Activated B cell treated with CpG ODN at 0.5 μM for 24 hours (primary cell): ENCODE data around the gene PPEF1. TPM values are rescaled to one million over a fixed set of nuclear protein-coding genes. Genes with fewer than 3 reads are reported as not detected.

Source experiments
- ATAC-seq: fragments of 200-7000 bp; cut with Tn5 transposase; one replicate; pipeline ENCODE4 v1.10.0; 2021; ENCODE audit warnings: low read depth, mild to moderate bottlenecking, moderate library complexity
- CTCF ChIA-PET: fragments of 350-600 bp; sonication (Branson Sonifier 250); formaldehyde crosslinking; loops from one replicate; lab custom pipeline; 2021; ENCODE audit warnings: antibody characterized with exemption; lab: Charles Lee
- POLR2A ChIA-PET: fragments of 350-600 bp; sonication (Branson Sonifier 250); formaldehyde crosslinking; loops from one replicate; lab custom pipeline; 2021; ENCODE audit warnings: antibody characterized with exemption; lab: Charles Lee
- DNase-seq: peaks from one replicate; pipeline ENCODE4 v3.0.0; 2022
- H3K27ac Mint-ChIP-seq: one replicate; pipeline ENCODE4 v1.8.0; 2020; ENCODE audit warnings: mixed read lengths
- H3K27me3 Mint-ChIP-seq: one replicate; pipeline ENCODE4 v1.8.0; 2021; ENCODE audit warnings: mixed read lengths
- H3K36me3 Mint-ChIP-seq: one replicate; pipeline ENCODE4 v1.8.0; 2021; ENCODE audit warnings: low read depth, mixed read lengths
- H3K4me1 Mint-ChIP-seq: one replicate; pipeline ENCODE4 v1.8.0; 2021; ENCODE audit warnings: mixed read lengths
- H3K4me3 Mint-ChIP-seq: one replicate; pipeline ENCODE4 v1.8.0; 2020; ENCODE audit warnings: mild to moderate bottlenecking, mixed read lengths
- H3K9me3 Mint-ChIP-seq: one replicate; pipeline ENCODE4 v1.8.0; 2020; ENCODE audit warnings: mixed read lengths
- intact Hi-C: fragments of 100-400 bp; cut with micrococcal nuclease; formaldehyde crosslinking; loops from one replicate; pipeline ENCODE4 v1.15.1; 2024
- total RNA-seq: library from RNA; stranded (reverse); gene quantifications from 2 replicates; pipeline ENCODE4 v1.2.3, GENCODE V29; 2022
- TF ChIP-seq, protein P1 (sequence below): fragments of 200-600 bp; IDR thresholded peaks from one replicate; pipeline ENCODE4 v1.8.0; 2022; ENCODE audit warnings: antibody characterized with exemption, mild to moderate bottlenecking

The PPEF1 gene, protein sequence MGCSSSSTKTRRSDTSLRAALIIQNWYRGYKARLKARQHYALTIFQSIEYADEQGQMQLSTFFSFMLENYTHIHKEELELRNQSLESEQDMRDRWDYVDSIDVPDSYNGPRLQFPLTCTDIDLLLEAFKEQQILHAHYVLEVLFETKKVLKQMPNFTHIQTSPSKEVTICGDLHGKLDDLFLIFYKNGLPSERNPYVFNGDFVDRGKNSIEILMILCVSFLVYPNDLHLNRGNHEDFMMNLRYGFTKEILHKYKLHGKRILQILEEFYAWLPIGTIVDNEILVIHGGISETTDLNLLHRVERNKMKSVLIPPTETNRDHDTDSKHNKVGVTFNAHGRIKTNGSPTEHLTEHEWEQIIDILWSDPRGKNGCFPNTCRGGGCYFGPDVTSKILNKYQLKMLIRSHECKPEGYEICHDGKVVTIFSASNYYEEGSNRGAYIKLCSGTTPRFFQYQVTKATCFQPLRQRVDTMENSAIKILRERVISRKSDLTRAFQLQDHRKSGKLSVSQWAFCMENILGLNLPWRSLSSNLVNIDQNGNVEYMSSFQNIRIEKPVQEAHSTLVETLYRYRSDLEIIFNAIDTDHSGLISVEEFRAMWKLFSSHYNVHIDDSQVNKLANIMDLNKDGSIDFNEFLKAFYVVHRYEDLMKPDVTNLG
- total RNA-seq: not detected in 2 replicates

DNA sequence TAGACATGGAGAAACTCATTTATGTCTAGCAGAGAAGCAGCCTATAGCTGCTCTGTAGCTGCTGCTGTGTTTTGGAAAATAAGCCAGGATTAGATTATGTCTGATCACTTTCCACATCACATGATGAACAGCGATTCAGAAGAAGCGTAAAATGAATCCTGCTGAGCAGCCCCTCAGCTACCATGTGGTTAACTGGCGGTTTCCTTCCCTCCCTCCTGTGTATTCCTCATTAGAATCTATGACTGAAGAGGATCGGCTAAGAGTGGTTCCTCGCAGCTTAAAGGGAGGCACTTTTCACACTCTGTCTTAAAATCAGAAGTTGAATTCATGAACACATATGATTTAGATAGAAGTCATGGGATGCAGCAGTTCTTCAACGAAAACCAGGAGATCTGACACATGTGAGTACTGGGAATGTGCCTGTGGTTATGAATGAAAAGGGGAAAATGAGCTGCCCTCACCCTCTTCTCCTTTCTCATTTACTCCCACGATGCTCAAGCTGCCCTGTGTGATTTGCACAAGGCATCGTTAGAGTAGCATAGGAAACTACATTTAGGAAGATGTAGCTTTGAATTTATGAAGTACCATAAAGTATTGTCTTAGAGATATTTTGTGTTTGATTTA lies at the start of gene PPEF1:
Gene PPEF1, plus strand, starts transcription at position 220 of the 624 bp plus-strand sequence. Its CDS starts 136 bp downstream, at position 356.
- ATAC-seq (no peak), DNase-seq (no peak)
- intact Hi-C loops: loop anchor here (10.0 kb wide), 1 partner anchor 73 kb away; no protein-coding TSS in a partner anchor
- no peaks in the 10 kb centered on the region for H3K36me3 Mint-ChIP-seq
- TF ChIP-seq, protein P1, sequence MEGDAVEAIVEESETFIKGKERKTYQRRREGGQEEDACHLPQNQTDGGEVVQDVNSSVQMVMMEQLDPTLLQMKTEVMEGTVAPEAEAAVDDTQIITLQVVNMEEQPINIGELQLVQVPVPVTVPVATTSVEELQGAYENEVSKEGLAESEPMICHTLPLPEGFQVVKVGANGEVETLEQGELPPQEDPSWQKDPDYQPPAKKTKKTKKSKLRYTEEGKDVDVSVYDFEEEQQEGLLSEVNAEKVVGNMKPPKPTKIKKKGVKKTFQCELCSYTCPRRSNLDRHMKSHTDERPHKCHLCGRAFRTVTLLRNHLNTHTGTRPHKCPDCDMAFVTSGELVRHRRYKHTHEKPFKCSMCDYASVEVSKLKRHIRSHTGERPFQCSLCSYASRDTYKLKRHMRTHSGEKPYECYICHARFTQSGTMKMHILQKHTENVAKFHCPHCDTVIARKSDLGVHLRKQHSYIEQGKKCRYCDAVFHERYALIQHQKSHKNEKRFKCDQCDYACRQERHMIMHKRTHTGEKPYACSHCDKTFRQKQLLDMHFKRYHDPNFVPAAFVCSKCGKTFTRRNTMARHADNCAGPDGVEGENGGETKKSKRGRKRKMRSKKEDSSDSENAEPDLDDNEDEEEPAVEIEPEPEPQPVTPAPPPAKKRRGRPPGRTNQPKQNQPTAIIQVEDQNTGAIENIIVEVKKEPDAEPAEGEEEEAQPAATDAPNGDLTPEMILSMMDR: no peak
- H3K27ac Mint-ChIP-seq: no peak within 1 kb of the TSS
- no peaks in the 10 kb centered on the region for H3K27me3 Mint-ChIP-seq
- no peaks in the 10 kb centered on the region for H3K4me1 Mint-ChIP-seq
- POLR2A ChIA-PET: no interaction called here
- CTCF ChIA-PET: no interaction called here
- H3K9me3 Mint-ChIP-seq: no peaks in the 10 kb centered on the region
- no peak within 1 kb of the TSS for H3K4me3 Mint-ChIP-seq

GRCh38 chrX:18661273-18661672 lies 46.2 kb upstream of the PPEF1 start:
- no peaks in the 10 kb centered on the region for H3K9me3 Mint-ChIP-seq
- no peaks in the 10 kb centered on the region for H3K36me3 Mint-ChIP-seq
- H3K27ac Mint-ChIP-seq: no peak overlapping the region
- POLR2A ChIA-PET: no interaction called here
- H3K4me3 Mint-ChIP-seq: no peak overlapping the region
- ATAC-seq (no peak), DNase-seq (no peak)
- H3K27me3 Mint-ChIP-seq: peaks cover 2% of the 10 kb centered on the region
- TF ChIP-seq, protein P1: no peak
- intact Hi-C loops: no loop called here
- CTCF ChIA-PET: no interaction called here
- no peaks in the 10 kb centered on the region for H3K4me1 Mint-ChIP-seq

DNA sequence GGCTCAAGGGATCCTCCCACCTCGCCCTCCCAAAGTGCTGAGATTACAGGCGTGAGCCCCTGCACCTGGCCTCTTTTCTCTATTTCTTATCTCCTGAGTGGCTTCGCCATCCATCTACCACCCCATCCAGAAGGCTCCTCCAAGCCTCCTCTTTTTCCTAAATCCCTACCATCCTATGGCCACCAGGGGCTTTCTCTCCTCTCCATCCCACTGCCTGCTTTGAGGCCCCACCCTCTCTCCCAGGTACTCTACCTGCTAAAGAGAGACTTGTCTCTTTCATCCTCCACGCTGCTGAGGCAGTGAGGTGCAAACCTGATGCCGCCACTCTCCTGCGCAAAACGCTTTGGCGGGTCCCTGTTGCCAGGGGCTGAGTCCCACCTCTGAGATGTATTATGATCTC lies 42.5 kb upstream of the PPEF1 start:
- CTCF ChIA-PET: no interaction called here
- intact Hi-C loops: no loop called here
- no peak overlapping the region for H3K27ac Mint-ChIP-seq
- peaks cover 11% of the 10 kb centered on the region for H3K4me1 Mint-ChIP-seq
- no peak for ATAC-seq
- no peaks in the 10 kb centered on the region for H3K9me3 Mint-ChIP-seq
- H3K36me3 Mint-ChIP-seq: no peaks in the 10 kb centered on the region
- H3K27me3 Mint-ChIP-seq: peaks cover 3% of the 10 kb centered on the region
- POLR2A ChIA-PET: no interaction called here
- H3K4me3 Mint-ChIP-seq: no peak overlapping the region
- no peak for DNase-seq
- TF ChIP-seq, protein P1: no peak

DNA sequence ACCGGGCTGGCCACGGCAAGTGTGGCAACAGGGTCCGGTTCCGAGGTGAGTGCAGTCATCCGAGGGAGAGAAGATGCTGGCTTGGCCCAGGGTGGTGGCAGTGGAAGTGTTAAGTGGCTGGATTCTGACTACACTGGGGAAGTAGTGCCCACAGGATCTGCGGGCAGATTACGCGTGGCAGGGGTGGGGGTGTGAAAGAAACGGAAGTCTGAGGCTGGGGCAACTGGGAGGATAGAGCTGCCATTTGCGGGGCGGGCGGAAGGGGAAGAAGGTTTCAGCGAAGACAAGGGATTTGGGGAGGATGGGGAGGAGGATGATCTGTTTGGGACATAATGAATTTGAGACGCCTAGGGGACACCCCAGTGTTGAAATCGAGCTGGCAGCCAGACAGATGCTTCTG lies 40.8 kb upstream of the PPEF1 start:
- Mint-ChIP-seq H3K4me3 (no peak overlapping the region), H3K27ac (no peak overlapping the region), H3K4me1 (peaks cover 11% of the 10 kb centered on the region), H3K9me3 (no peaks in the 10 kb centered on the region), H3K36me3 (no peaks in the 10 kb centered on the region), H3K27me3 (peaks cover 3% of the 10 kb centered on the region)
- DNase-seq (no peak), ATAC-seq (no peak)
- ChIA-PET CTCF (no interaction called here), POLR2A (no interaction called here)
- intact Hi-C loops: no loop called here
- TF ChIP-seq, protein P1: no peak
